Keratinocyte (primary cell): ENCODE data around the gene SNPH.

Experiments
- EZH2 ChIP-seq: IDR thresholded peaks from one replicate; pipeline ENCODE4 v1.6.1; 2012; ENCODE audit warnings: inconsistent platforms, mild to moderate bottlenecking, low read length, moderate library complexity
- TF ChIP-seq, protein P1 (sequence below), 3 experiments: IDR thresholded peaks in 1 of 3; conservative IDR thresholded peaks in 1 of 3; optimal IDR thresholded peaks in 1 of 3; 2 replicates in 2 of 3; 3 replicates in 1 of 3; pipeline versions ENCODE3 to v1.5.1; 2011; ENCODE audit warnings: low read length in 3 of 3, mild to moderate bottlenecking in 3 of 3, moderate library complexity in 2 of 3, control low read depth in 1 of 3, inconsistent platforms in 1 of 3; ENCODE audit not compliant: insufficient read depth in 2 of 3; ENCODE audit errors: extremely low read depth in 1 of 3

DNA sequence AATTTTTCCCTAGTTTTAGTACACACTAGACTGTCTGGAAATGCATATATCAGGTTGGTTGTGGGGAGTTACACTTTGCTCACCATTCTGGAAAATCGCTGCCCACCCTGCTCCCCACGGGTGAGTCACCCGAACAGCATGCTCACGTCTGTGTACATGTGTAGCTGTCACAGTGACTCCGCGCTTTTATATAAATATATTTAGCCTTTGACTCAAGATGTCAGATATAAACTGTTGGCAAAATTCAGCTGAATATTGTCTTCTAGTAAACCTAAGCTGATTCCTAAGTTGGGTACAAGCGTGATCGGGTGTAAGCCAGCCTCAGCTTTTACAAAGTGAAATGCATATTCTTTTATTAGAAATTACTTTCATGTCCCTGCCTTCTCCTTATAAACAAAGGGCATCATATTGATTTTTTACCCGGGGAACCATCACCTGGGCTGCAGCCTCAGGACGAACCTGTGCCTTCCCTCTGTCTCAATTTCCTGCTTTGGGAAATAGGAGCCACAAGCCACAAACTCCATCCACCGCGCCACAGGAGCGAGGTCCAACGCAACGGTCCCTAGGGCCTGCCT is 58.6 kb downstream of the SNPH start:
- no peak for TF ChIP-seq EZH2
- TF ChIP-seq, protein P1, sequence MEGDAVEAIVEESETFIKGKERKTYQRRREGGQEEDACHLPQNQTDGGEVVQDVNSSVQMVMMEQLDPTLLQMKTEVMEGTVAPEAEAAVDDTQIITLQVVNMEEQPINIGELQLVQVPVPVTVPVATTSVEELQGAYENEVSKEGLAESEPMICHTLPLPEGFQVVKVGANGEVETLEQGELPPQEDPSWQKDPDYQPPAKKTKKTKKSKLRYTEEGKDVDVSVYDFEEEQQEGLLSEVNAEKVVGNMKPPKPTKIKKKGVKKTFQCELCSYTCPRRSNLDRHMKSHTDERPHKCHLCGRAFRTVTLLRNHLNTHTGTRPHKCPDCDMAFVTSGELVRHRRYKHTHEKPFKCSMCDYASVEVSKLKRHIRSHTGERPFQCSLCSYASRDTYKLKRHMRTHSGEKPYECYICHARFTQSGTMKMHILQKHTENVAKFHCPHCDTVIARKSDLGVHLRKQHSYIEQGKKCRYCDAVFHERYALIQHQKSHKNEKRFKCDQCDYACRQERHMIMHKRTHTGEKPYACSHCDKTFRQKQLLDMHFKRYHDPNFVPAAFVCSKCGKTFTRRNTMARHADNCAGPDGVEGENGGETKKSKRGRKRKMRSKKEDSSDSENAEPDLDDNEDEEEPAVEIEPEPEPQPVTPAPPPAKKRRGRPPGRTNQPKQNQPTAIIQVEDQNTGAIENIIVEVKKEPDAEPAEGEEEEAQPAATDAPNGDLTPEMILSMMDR (optimal IDR thresholded peaks at IDR 0.05 in 1 of 3, IDR thresholded peaks at IDR 0.05 in 1 of 3, conservative IDR thresholded peaks at IDR 0.05 in 1 of 3; ENCODE audit: extremely low read depth in 1 of 3, insufficient read depth in 2 of 3, low read length in 3 of 3), result no peak
